Measurements from ENCODE around the gene DGKD.

- TF ChIP-seq, protein P1, sequence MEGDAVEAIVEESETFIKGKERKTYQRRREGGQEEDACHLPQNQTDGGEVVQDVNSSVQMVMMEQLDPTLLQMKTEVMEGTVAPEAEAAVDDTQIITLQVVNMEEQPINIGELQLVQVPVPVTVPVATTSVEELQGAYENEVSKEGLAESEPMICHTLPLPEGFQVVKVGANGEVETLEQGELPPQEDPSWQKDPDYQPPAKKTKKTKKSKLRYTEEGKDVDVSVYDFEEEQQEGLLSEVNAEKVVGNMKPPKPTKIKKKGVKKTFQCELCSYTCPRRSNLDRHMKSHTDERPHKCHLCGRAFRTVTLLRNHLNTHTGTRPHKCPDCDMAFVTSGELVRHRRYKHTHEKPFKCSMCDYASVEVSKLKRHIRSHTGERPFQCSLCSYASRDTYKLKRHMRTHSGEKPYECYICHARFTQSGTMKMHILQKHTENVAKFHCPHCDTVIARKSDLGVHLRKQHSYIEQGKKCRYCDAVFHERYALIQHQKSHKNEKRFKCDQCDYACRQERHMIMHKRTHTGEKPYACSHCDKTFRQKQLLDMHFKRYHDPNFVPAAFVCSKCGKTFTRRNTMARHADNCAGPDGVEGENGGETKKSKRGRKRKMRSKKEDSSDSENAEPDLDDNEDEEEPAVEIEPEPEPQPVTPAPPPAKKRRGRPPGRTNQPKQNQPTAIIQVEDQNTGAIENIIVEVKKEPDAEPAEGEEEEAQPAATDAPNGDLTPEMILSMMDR (IDR thresholded peaks at IDR 0.05; ENCODE audit: insufficient read depth, low read length): no peak
- TF ChIP-seq GABPA (IDR thresholded peaks at IDR 0.05; ENCODE audit: low read depth): no peak
- TF ChIP-seq REST (IDR thresholded peaks at IDR 0.05; ENCODE audit: insufficient replicate concordance, low read depth): no peak
- no peak for TF ChIP-seq POLR2AphosphoS5 (IDR thresholded peaks at IDR 0.05; ENCODE audit: low read depth)
These were observed 69.2 kb downstream of the DGKD start for GRCh38 chr2:233423552-233423860.
